ENCODE data around the gene PRKCB.

Gene PRKCB

GRCh38 chr16:23969468-23970297 lies 133.9 kb downstream of the PRKCB start:
- DNase-seq = no peak

- no peak for DNase-seq
These were observed 138.4 kb downstream of the PRKCB start for GRCh38 chr16:23974223-23974622.

- no peak for DNase-seq
These were observed 139.5 kb downstream of the PRKCB start for GRCh38 chr16:23975293-23975692.

- DNase-seq = no peak
These were observed 140.3 kb downstream of the PRKCB start for GRCh38 chr16:23976091-23976490.

- no peak for DNase-seq
These were observed 140.7 kb downstream of the PRKCB start for GRCh38 chr16:23976524-23976923.

DNA sequence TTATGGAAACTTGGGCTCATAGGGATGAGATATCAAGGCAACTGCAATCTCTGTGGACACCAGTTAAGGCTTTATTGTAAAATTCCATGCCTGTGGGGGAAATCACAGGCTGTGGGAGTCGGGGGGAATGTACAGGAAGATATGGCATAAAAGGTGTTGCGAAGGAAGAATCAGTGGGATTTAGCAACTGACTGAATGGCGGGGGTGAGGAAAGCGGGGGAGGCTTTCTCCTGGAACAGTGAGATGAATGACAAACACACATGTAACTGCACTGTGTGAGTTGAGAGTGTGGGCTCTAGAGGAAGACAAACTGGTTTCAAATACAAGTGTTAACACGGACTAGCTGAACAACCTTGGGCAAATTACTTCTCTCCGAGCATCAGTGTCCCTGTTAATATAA lies 143.7 kb downstream of the PRKCB start:
- no peak for DNase-seq

DNA sequence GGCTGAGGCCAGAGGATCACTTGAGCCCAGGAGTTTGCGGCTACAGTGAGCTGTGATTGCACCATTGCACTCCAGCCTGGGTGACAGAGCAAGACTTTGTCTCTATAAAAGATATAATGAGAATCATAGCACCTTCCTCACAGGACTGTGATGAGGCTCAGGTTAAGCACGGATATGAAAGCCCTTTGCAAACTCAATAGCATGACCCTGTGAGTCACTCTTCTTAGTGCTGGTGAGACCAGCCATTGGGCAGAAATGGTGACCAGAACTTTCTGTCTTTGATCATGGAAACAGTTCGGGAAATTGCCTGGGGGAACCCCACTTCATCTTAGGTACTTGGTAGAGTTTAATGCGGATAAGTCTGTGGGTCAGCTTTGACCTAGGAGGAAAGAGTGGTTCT lies 144.2 kb downstream of the PRKCB start:
- DNase-seq = no peak

GRCh38 chr16:23981429-23982399 lies 145.9 kb downstream of the PRKCB start:
- DNase-seq = no peak

DNA sequence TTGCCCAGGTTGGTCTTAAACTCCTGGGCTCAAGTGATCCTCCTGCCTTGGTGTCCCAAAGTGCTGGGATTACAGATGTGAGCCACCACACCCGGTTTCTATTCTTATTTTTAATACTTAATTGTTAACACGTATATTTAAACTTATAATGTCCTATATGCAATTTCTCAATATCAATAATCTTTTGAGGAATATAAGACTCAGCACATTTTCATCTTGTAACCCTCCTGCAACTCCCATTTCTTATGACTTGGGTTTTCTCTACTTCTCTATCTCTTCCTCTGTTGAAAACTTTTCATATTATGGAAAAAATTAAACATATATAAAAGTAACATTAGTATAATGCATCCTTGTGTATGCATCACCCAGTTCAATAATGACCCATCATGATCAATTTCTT lies 150.7 kb downstream of the PRKCB start:
- DNase-seq = no peak

DNA sequence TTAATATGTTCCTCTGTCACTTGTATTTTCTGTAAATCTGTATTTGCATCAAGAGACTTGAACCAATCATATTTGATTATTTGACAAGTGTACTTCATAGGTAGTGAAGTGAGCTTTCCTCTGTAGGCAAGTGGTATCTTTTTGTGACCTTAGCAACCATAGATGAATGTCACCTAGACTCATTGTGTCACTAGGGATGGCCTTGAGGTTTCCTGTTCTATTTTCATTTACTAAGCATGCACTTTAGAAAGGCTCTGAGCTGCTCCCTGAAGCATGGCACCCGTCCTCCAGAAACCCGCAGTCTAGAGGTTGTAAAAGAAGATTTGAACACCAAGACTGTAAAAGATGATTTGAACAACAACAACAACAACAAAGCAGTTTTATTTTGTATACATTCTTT lies 151.7 kb downstream of the PRKCB start:
- DNase-seq = no peak

GRCh38 chr16:23990507-23990906 lies 154.7 kb downstream of the PRKCB start:
- DNase-seq = no peak

GRCh38 chr16:23991066-23991465 lies 155.3 kb downstream of the PRKCB start:
- no peak for DNase-seq

- DNase-seq = no peak
These were observed 158.8 kb downstream of the PRKCB start for GRCh38 chr16:23994615-23995014.

DNA sequence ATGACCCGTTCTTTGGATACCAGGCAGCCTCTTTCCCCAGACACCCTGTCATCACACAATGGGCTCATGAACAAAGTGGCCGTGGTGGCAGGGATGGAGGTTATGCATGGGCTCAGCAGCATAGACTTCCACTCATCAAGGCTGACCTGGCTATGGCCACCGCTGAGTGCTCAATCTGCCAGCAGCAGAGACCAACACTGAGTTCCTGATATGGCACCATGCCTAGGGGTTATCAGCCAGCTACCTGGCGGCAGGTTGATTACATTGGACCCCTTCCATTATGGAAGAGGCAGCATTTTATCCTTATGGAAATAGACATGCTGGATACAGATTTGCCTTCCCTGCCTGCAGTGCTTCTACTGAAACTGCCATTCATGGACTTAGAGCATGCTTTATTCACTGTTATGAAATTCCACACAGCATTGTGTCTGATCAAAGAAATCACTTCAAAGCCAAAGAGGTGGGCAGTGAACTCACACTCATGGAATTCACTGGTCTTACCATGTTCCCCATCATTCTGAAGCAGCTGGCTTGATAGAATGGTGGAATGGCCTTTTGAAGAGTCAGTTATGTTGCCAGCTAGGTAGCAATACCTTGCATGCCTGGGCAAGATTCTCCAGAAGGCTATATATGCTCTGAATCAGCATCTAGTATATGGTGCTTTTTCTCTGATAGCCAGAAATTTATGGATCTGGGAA lies 160.6 kb downstream of the PRKCB start:
- DNase-seq = no peak

DNA sequence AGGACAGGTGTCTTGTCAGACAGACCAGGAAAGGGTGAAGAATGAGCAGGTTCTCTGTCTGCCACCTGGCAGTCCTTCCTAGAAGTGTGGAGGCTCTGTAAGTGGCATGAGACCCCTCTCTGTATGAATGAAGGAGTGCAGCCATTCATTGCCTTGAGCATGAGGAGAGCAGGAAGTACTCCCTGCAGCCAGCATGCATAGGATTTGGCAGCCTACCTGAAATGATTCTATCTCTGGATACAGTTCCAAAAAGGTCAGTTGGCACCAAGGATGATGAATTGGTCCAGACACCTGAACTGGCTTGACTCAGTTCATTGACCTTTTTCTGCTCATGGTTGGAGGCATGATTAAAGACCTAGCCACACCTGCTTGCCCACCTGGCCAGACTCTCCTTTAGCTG lies 163.0 kb downstream of the PRKCB start:
- DNase-seq = no peak

- no peak for DNase-seq
These were observed 163.9 kb downstream of the PRKCB start for GRCh38 chr16:23999663-24000062.

DNA sequence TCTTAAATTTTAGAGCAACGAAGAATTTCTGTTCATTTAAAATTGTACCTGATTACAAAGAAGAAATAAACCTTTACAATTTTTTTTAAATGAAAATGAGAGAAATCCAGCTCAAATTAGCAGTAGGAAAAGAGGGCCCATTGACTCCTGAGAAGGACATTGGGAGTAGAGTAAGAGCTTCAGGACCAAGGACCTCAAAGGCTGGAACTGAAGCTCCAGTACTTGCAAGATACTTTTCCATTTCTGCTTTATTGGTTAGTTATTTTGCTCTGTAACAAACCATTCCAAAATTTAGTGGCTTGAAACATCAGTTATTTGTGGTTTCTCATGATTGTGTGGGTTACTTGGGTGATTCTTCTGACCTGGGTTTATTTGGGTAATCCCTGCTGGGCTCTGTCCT lies 165.9 kb downstream of the PRKCB start:
- DNase-seq = no peak

GRCh38 chr16:24002619-24003018 lies 166.8 kb downstream of the PRKCB start:
- no peak for DNase-seq

DNA sequence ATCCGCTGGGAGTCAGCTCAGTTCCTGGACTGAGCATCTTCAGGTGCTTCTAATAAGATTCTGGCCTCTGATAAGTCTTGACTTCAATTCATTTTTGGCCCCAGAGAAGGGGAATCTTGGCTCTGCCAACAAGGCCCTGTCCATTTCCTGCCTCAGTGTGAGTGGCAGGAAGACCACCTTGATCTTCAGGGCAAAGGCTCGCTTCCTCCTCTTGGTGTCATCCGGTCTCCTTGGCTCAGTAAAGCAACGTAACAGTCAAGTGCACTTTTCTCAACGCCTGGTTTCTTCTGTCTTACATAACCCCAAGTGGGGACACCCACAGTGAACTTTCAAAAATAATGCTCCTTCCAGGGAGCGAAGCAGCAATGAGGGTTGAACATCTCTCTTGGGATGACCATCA lies 169.8 kb downstream of the PRKCB start:
- no peak for DNase-seq

DNA sequence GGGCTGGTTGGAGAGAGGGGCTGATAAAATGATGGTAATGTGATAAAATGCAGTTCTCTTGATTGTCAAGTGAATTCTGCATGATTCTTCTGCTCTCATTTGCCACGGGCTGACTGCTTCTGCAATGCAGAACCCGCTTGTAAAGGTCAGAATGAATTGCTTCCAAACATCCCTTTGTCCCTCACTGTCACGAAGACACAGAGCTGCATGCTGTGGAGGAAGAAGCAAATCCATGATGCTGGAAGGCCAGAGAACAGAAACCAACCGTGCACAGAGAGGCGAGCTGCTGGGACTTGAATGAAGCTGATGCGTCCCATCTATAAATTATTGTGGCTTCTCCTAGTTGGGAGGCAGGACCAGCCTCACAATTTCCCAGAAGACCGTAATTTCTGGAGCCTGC lies 171.6 kb downstream of the PRKCB start:
- no peak for DNase-seq

GRCh38 chr16:24007934-24008333 lies 172.2 kb downstream of the PRKCB start:
- no peak for DNase-seq

DNA sequence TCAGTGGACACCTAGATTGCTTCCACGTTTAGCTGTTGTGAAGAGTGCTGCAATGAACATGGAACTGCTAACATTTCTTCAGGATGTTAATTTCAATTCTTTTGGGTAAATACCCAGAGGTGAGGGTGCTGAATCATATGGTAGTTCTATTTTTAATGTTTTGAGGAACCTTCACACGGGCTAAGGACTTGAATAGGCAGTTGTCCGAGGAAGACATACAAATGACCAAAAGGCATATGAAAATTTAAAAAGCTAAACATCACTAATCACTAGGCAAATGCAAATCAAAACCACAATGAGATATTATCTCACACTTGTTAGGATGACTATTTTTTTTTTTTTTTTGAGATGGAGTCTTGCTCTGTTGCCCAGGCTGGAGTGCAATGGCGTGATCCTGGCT lies 173.3 kb downstream of the PRKCB start:
- DNase-seq = no peak

DNA sequence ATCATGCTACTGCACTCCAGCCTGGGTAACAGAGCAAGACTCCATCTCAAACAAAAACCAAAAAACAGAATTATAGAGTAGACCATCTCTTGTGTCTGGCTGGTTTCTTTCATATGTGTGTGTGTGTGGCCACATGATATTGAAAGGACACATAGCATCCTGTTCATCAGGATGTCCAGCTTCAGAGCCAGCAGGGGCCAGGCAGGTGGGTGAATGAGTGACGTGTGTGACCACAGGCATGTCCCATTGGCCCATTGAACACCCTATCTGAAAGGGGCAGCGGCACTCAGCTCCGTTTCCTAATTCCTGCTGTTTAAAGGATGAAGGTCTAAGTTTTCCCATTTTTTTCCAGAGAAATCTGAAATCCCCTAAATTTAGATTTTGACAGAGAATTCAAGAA lies 174.2 kb downstream of the PRKCB start:
- DNase-seq = no peak
